ENCODE data around the gene MX2. TPM values are rescaled to one million over a fixed set of nuclear protein-coding genes. Genes with fewer than 3 reads are reported as not detected.

Gene MX2
- total and polyA plus RNA-seq, 3 donors from 2014 or later, result 8.4 to 12.8 (median 10.1) TPM

- Histone ChIP-seq H3K27ac (no peak overlapping the region), H3K27me3 (no peaks in the 10 kb centered on the region), H3K4me1 (peaks cover 6% of the 10 kb centered on the region), H3K36me3 (ENCODE audit: low read depth, missing control alignments) (no peaks in the 10 kb centered on the region), H3K9me3 (no peaks in the 10 kb centered on the region), H3K4me3 (no peak overlapping the region)
- TF ChIP-seq CTCF (IDR thresholded peaks at IDR 0.05) (no peak), POLR2A (IDR thresholded peaks at IDR 0.05) (no peak)
- WGBS, 2 donors, result 97 to 98% methylated on average over 16 of the region's 16 CpGs
- intact Hi-C loops (cut with DNase I; ENCODE audit: low total_unique reads), result no loop called here
- no peak for DNase-seq
Observed at GRCh38 chr21:41398831-41399230, 37.0 kb downstream of the MX2 start.

GRCh38 chr21:41399246-41399800 is 37.5 kb downstream of the MX2 start:
- Histone ChIP-seq H3K27me3 (no peaks in the 10 kb centered on the region), H3K36me3 (ENCODE audit: low read depth, missing control alignments) (no peaks in the 10 kb centered on the region), H3K27ac (no peak overlapping the region), H3K4me3 (no peak overlapping the region), H3K9me3 (no peaks in the 10 kb centered on the region), H3K4me1 (peaks cover 6% of the 10 kb centered on the region)
- no peak for DNase-seq
- TF ChIP-seq POLR2A (IDR thresholded peaks at IDR 0.05), result no peak
- no peak for TF ChIP-seq CTCF (IDR thresholded peaks at IDR 0.05)
- 91 to 95% methylated on average over 7 of the region's 7 CpGs for WGBS, 2 donors
- intact Hi-C loops (cut with DNase I; ENCODE audit: low total_unique reads), result no loop called here

GRCh38 chr21:41402231-41402630 is 40.4 kb downstream of the MX2 start:
- H3K9me3 ChIP-seq, result no peaks in the 10 kb centered on the region
- H3K36me3 ChIP-seq (ENCODE audit: low read depth, missing control alignments), result no peaks in the 10 kb centered on the region
- H3K27me3 ChIP-seq, result no peaks in the 10 kb centered on the region
- TF ChIP-seq CTCF (IDR thresholded peaks at IDR 0.05) (no peak), POLR2A (IDR thresholded peaks at IDR 0.05) (no peak)
- no peak overlapping the region for H3K27ac ChIP-seq
- H3K4me1 ChIP-seq, result peaks cover under 1% of the 10 kb centered on the region
- intact Hi-C loops (cut with DNase I; ENCODE audit: low total_unique reads), result no loop called here
- no peak for DNase-seq
- no peak overlapping the region for H3K4me3 ChIP-seq
- 90 to 95% methylated on average over 8 to 11 of the region's 11 CpGs for WGBS, 2 donors

GRCh38 chr21:41402796-41403195 is 41.0 kb downstream of the MX2 start:
- intact Hi-C loops (cut with DNase I; ENCODE audit: low total_unique reads), result no loop called here
- TF ChIP-seq CTCF (IDR thresholded peaks at IDR 0.05), result no peak
- TF ChIP-seq POLR2A (IDR thresholded peaks at IDR 0.05), result no peak
- H3K4me1 ChIP-seq, result no peaks in the 10 kb centered on the region
- WGBS, 2 donors, result 91 to 96% methylated on average over 8 to 10 of the region's 10 CpGs
- no peak overlapping the region for H3K27ac ChIP-seq
- H3K36me3 ChIP-seq (ENCODE audit: low read depth, missing control alignments), result no peaks in the 10 kb centered on the region
- no peak overlapping the region for H3K4me3 ChIP-seq
- no peaks in the 10 kb centered on the region for H3K9me3 ChIP-seq
- DNase-seq, result no peak
- H3K27me3 ChIP-seq, result no peaks in the 10 kb centered on the region

GRCh38 chr21:41403331-41403730 is 41.5 kb downstream of the MX2 start:
- Histone ChIP-seq H3K4me3 (no peak overlapping the region), H3K27me3 (no peaks in the 10 kb centered on the region), H3K36me3 (ENCODE audit: low read depth, missing control alignments) (no peaks in the 10 kb centered on the region), H3K27ac (no peak overlapping the region), H3K9me3 (no peaks in the 10 kb centered on the region), H3K4me1 (no peaks in the 10 kb centered on the region)
- intact Hi-C loops (cut with DNase I; ENCODE audit: low total_unique reads), result no loop called here
- DNase-seq, result no peak
- 87 to 92% methylated on average over 9 of the region's 9 CpGs for WGBS, 2 donors
- TF ChIP-seq POLR2A (IDR thresholded peaks at IDR 0.05) (no peak), CTCF (IDR thresholded peaks at IDR 0.05) (no peak)
